Limb (tissue), 2 donors: ENCODE data around the gene LDAH.

Source experiments
- DNase-seq, 2 donors: peaks; one replicate each; pipeline ENCODE4 v3.0.0-alpha.2; 2016; ENCODE audit errors: extremely low spot score in 2 of 2

The LDAH gene

DNA sequence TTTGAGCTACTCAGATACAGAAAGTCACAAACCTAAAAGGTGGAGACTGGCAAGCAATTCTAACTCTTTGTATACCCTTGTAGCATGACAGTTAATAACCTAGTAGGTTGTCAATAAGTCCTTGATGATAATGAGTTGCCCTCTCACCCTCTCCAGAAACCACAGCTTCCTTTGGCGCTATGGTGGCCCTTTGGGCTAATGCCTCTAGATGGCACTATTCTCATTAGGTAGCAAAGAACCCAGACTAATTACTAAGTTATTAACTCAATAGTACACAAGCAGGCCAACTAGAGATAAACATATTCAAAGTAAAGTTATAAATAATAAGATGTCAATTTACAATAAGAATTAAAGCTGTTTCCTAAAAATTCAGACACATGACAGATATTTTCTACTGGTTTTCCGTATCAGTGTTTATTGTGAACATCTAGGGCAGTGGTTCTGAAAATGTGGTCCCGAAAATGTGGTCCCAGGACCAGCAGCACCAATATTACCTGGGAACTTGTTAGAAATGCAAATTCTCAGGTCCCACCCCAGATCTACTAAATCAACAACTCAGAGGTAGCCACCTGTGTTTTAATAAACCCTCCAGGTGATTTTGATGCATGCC, 41.1 kb downstream of the LDAH start:
- no peak for DNase-seq

DNA sequence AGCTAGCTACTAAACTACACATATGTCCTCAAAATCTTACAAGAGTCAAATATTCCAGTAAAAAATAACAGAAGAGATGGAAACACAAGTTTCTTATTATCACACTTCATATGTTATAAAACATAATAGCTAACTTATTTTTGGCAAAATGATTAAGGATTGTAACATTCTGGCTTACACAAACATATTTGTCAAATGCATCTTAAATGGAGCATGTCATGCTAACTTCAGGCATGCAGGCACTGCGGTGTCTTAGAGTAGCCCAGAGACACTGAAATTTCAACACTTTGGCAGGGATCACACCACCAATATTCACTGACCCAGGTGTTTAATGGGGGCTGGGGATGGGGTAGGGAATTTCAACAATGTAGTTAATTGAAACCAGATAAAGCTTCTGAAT, 51.6 kb downstream of the LDAH start:
- peak in 1 of 2 donors; percentile 2 for DNase-seq

DNA sequence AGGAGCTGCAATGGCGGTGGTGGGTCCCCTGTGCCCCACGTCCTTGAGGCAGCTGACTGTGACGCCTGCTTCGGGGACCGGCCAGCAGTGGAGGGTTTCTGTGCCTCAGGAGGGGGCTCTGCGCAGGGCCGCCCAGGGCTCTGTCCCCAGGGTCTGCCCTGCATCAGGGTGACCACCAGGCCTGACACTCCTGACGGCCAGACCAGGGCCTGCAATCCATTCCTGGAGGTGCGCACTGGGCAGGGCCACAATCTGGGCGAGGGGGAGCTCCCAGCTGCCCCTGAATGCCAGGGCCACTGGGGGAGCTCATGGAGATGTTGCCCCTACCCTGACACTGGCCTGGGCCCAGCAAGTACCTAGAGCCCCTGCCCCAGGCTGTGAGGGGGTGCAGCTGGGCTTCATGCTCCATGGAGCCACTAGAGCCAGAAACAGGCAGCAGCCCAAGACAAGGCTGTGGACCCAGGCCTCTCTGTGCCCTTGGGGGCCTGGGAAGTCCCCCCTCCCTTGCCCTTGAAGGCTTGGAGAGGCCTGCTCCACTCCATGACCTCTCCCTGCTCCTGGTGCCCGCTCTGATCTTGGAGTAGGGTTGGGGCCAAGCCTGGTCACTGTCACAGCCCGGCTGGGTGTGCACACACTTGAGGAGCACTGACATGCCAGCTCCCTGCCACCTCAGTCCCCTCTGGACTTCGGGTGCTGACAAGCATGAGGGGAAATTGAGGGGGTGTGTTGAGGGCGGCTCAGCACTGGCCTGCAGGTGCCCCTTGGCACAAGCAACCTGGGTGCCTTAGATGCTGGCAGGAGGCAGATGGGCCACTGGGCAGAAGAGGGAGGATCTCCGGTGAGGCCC, 55.9 kb downstream of the LDAH start:
- DNase-seq = no peak

DNA sequence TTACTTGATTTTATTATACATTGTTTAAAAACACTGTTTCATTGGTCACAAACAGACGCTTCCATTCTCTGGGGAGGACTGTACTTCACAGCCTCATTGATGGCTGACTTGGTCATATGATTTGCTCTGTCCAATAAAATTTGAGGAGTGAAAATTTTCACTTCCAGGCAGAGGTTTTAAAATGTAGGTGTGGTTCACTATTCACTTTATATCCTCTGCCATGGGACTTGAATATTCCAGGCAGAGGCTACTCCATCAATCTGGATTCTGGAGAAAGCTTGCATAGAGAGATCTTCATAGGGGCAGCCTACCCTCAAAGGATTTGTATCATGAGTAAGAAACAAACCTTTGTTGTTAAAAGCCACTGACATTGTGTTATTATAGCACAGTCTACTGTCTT, 56.7 kb downstream of the LDAH start:
- DNase-seq = no peak

DNA sequence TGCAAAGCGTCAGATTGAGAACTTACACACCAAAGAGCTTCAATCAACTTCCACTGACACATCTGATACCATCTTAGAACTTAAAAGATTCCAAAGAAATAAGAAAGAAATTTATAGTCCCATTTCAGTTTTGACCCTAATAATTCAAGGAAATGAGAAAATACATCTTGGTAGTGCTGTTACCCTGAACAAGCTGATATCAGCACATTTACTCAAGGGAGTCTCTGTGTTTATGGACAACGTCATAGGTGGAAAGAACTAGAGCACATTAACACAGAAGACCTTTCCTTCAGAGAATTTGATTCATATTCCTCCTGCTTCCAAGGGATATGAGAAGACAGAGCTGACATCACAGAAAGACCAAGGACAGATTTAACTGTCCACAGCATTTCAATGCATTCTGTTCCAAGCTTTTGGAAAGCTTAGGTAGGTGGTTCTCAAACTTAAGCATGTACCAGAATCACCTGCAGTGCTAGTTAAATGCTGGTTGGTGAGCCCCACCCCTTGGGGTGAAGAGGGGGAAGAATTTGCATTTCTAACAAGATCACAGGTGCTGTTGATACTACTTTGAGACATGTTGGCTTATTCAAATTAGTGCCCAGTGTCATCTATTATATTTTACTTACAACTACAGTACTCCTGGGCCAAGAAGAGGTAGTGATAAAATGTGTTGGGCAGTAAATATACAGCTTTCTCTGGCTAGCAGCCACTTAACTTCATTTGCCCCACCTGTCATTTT, 59.8 kb downstream of the LDAH start:
- DNase-seq = no peak

DNA sequence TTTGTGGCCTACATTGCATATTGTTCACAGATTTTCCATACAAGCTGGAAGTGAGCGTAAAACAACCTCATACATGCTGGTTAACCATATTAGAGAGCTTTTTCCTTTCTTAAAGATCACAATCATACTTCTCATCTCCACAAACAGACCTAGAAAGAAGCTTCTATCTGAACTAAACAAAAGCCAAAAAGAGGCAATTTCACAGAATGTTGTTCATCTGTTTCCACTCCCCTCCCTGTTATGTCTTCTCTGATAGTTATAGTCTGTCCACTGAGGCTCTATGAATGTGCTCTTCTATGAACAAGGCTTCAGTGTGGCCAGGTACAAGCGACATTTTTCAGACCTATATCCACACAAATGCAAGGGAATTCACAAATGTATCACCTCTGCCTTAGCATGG, 63.4 kb downstream of the LDAH start:
- no peak for DNase-seq

DNA sequence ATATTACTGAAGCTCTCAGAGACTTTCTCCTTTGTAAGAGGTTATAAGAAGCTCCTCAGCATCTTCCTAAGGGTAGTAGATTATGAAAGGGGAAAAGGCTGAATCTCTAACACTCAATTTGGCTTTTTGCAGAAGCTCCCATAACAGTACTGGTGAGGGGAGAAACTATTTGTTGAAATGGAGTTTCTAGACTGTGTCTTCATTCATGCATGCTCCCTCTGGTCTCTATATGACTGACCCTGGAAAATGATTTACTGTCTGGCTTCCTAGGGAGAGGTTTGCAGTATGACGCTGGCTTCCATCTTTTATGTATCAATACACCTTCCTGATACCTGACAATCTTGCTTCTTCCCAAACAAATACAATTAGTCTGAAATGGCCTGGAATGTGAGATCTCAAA, 63.9 kb downstream of the LDAH start:
- no peak for DNase-seq

DNA sequence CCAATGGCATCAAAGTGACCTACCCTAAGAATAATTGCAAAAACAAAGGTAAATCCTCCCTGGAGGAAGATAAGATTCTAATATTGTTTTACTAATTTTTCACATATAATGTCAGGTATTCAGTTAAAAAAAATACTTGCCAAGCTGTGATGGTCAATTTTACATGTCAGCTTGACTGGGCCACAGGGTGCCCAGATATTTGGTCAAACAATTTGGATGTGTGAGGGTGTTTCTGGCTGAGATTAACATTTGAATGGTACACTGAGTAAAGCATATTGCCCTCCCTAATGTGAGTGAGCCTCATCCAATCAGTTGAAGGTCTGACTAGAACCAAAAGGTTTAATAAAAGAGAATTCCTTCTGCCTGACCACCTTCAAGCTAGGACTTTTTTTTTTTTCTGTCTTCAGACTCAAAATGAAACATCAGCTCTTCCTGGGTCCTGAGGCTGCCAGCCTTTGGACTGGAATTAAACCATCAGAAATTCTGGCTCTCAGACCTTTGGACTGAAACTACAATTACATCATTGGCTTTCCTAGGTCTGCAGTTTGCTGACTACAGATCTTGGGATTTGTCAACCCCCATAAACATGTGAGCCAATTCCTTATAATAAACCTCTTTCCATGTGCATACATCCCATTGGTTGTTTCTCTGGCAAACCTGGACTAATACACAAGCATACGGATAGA, 65.4 kb downstream of the LDAH start:
- DNase-seq = no peak

DNA sequence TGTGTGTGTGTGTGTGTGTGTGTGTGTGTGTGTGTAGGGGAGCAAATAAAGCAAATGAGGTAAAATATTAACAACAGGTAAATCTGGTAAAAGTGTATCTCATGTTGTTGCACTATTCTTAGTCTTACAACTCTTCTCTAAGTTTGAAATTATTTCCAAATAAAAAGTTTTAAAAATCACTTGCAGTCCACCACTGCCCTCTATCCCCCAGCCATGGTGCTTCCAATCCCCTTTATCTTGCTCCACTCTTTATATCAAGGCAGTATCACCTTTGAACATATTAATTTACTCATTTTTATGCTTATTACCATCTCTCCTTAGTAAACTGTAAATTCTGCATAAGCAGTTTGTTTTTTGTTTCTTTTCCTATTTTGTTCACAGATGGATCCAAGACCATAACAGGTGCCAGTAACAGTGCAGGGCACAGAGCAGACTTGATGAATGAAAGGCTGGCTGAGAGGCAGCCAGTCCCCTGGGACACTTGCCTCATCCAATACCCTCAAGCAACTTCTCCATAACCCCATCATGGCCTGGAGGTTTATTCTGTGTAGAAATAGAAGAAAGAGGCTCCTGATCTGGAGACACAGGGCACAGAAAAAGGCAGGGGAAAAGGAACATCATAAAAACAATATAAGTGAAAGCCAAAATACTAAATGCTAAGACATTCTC, 67.6 kb downstream of the LDAH start:
- no peak for DNase-seq

DNA sequence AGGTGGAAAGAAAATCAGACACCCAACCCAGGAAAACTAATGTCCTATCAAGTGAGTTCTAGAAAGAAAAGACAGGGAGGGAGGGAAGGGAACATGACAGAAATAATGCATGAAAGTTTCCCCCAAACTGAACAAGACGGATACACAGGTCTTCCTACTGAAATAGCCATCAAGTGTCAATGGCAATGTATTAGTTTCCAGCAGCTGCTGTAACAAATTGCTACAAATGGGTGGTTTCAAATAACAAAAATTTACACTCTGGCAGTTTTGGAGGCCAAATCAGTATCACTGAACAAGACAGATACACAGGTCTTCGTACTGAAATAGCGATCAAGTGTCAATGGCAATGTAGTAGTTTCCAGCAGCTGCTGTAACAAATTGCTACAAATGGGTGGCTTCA, 70.6 kb downstream of the LDAH start:
- no peak for DNase-seq

DNA sequence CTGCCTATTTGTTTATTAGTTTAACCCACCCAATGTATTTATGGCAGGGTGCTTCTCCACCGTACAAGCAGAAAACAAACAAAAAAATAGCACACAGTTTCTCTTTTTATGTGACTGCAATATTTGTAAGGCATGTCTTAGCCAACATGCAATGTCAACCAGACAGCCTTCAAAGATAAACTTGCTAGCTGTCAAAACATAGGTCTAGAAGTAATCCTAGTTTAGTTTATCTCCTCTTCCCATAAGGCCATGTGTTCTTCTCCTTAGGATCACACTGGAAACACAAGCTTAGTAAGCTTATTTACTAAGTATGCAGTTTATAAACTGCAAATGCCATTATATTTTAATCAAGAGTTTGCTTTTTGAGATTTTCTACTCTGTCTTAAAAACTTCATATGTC, 75.6 kb downstream of the LDAH start:
- DNase-seq = no peak

DNA sequence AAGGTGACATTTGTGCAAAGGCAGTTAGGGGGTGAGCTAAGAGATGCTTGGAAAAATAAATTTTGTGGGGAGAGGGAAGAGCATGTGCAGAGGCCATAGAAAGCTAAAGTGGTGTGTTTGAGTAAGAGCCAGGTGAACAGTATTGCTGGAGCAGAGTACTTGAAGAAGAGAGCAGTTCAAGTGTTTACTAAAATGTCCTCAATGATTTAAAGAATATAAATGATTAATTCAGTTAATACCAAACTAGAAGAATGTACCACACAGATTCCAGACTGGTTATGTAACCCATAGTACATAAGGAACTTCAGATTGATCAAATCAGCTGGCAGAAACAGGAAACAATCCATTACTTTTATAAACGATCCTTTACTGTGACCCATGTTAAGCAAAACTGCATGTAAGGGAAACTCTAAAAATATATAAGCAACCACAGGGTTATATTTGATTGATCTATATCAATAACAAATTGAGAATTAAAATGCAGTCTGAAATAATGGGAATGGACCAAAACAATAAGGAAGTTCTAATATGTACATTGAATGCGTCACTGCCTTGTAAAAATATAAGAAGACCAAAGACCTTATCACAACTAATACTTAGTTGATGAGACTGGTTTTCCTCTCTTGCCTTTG, 76.9 kb downstream of the LDAH start:
- no peak for DNase-seq

DNA sequence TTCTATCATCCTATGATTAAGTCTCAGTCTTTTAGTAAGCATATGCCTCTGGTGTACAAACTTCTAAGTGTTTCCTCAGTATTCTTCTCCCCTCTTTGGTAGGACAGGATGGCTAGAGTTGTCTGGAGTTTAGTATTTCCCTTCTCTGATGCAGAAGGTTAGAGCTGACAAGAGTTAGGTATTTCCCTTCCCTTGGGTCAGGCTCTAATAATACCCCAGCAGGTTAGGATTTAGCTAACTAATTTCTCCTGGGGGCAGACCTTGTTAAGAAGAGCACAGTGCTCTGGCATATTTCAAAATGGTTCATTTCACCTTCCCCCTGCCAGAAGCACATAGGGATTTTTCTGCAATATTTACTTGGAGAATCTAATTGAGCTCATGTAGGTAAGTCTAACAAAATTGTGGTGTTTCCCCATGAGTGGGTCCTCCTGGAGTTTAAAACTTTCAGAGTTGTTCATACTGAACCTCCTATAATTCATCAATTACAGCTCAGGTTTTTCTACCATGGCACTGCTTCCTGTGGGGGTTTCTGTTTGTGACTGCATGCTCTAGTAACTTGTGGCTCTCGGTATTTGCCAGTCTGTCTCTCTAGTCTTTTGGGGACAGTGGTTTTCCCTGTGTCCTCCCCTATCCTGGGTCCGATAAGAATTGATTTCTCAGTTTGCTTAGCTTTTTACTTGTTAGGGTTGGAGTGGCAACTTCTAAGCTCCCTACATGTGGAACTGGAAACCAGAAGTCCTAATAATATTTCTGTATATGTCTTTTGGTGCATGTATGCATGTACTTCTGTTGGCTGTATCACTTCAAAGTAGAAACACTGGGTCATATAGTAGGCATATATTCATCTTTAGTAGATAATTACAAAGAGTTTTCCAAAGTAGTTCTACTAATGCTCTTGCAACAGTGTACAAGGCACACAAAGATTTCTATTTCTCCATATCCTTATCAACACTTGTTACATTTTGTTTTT, 78.2 kb downstream of the LDAH start:
- no peak for DNase-seq

DNA sequence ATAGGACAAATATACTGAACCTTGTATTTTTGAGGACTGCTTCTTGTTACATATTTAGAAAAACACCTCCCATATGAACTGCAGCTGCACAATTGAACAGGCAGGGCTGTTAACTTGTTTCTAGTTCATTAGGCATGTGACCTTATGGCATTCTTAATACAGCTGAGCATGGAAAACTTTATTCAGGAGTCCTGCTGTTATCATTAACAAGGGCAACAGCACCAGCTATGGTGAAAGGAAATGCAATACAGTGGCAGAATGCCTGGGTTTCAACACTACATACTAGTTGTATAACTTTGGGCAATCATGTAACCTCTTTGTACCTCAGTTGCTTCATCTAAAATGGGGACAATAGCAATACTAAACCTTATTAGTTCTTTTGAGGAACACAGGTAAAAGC, 84.1 kb downstream of the LDAH start:
- DNase-seq = no peak

DNA sequence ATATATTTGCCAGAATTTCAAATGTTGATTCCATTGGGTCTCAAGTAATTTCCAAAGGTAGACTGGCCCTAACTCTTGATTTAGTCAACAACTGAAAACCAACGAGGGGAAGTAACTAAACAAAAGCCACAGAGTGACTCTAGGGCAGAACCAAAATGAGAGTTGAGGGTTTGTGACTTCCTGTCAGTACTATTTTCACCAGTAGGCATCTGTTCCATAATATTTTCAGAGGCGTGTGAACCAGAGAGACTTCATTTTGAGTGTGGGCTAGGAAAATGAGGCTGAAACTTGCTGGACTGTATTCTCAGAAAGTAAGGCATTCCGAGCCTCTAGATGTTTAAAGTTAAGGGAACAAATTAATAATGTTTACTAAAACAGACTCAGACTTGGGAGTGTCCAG, 85.4 kb downstream of the LDAH start:
- no peak for DNase-seq

DNA sequence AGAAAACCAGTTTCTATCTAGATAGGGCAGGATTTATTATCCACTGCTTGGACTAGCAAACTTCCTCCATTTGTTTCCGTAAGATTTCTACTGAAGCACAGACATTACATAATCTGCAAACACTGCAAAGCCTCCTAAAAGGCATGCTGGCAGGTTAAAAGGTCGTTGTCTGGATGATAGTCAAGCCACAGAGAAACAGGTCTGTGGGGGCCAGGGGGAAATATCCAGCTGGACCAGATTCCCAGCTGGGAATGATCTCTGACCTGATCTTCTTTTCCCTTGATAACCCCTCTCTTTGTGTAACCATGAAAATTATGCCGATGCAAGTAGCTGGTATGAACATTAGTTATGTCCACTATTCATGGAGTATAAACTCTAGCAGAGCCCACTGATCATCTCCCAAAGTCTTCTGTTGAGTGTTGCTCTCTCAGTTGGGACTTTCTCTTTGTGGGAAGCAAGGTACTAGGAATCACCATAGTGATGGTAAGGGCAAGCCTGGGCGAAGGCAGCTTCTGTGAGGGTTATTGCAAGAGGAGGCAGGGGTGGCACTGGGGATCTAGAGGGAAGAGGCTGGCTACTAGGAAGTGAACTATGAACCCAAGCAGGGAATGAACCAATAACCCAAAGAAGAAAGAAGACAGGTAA, 94.7 kb downstream of the LDAH start:
- DNase-seq = no peak

DNA sequence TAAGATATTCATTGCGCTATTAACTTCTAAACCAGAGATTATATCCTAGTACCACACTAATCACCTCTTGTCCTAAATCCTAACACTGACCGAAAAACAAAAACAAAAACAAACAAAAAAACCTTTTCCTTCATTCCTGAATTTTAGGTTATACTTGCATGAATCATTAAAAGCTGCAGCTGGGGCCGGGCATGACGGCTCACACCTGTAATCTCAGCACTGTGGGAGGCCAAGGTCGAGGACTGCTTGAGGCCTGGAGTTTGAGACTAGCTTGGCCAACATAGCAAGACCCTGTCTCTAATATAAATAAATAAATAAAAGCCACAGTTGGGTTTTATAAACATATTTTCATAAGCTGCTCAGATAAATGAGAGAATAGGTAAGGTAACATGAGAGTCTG, 96.0 kb downstream of the LDAH start:
- DNase-seq = no peak

DNA sequence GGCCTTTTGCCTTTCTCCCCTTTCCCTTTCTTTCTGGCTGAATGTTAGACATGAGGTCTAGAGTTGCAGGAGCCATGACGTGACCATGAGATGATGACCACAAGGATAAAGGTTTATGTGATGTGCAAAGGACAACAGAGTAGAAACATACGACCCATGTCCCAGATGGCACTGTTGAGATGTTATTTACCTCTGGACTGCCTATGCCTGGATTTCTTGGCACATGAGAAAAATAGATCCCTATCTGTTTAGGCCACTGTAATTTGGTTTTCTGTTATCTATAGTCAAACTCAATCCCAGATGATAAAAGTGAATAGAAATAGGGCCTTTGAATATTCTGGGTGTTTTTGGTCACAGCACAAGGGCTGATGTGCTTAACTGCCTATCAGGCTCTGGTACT, 97.1 kb downstream of the LDAH start:
- DNase-seq = no peak

DNA sequence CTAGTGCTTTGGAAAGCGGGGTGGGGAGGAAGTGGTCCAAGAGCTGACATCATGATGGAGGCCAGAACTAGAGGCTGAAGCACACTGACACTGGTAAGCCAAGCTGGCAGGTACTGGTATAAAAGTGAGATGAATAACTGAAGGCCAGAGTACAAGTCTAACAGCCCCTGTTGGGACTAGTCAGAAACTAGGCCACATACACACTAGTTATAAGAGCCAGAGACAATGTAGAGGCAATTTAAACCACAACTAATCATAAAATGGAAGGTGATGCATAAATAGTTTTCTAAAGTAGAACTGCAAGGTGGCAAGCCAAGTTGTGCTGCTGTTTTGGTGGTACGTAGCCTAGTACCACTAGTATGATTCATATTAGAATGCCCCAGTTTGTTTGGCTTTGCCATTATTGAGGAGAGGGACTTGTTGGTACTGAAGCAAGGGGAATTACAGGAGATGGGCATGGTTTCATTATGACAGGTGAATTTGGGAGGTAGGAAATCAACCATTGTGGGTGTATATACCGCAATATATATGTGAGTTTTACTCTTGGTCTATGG, 98.3 kb downstream of the LDAH start:
- no peak for DNase-seq
